Vagina (tissue), 2 donors: Measurements from ENCODE around the gene VPS51.

Source experiments
- CTCF ChIP-seq, 3 experiments: fragments of 450-650 bp in 2 of 3; fragments of 200-600 bp in 1 of 3; sonication (generic) in 1 of 3; IDR thresholded peaks; one replicate each; pipeline ENCODE4 v1.5.1; 2017 to 2019; ENCODE audit warnings: antibody characterized with exemption in 3 of 3, mild to moderate bottlenecking in 2 of 3, moderate library complexity in 2 of 3
- POLR2A ChIP-seq, 2 donors: fragments of 450-650 bp; IDR thresholded peaks; one replicate each; pipeline ENCODE4 v1.6.1; 2017; ENCODE audit warnings: antibody characterized with exemption in 2 of 2, mild to moderate bottlenecking in 2 of 2, moderate library complexity in 2 of 2

GRCh38 chr11:65114538-65115171, 18.6 kb downstream of the VPS51 start:
- TF ChIP-seq POLR2A (IDR thresholded peaks at IDR 0.05) (no peak), CTCF (IDR thresholded peaks at IDR 0.05) (no peak)
